Choroid plexus epithelial cell (primary cell): ENCODE data around the gene ZNF784.

Source experiments
- DNase-seq: peaks from one replicate; pipeline ENCODE4 v3.0.0-alpha.2; 2010; ENCODE audit warnings: low read depth
- H3K4me3 ChIP-seq: 2 replicates; pipeline ENCODE4 v1.5.1; 2011; ENCODE audit warnings: low read depth, mild to moderate bottlenecking, control low read depth, low read length, moderate library complexity
- TF ChIP-seq, protein P1 (sequence below): conservative IDR thresholded peaks from 2 replicates; pipeline ENCODE4 v1.5.1; 2011; ENCODE audit warnings: low read depth, mild to moderate bottlenecking, control low read depth, inconsistent platforms, low read length, moderate library complexity

ZNF784 gene

GRCh38 chr19:55606817-55607216, 17.5 kb downstream of the ZNF784 start:
- DNase-seq = no peak
- TF ChIP-seq, protein P1, sequence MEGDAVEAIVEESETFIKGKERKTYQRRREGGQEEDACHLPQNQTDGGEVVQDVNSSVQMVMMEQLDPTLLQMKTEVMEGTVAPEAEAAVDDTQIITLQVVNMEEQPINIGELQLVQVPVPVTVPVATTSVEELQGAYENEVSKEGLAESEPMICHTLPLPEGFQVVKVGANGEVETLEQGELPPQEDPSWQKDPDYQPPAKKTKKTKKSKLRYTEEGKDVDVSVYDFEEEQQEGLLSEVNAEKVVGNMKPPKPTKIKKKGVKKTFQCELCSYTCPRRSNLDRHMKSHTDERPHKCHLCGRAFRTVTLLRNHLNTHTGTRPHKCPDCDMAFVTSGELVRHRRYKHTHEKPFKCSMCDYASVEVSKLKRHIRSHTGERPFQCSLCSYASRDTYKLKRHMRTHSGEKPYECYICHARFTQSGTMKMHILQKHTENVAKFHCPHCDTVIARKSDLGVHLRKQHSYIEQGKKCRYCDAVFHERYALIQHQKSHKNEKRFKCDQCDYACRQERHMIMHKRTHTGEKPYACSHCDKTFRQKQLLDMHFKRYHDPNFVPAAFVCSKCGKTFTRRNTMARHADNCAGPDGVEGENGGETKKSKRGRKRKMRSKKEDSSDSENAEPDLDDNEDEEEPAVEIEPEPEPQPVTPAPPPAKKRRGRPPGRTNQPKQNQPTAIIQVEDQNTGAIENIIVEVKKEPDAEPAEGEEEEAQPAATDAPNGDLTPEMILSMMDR = no peak
- peak overlapping the region; percentile 84 for H3K4me3 ChIP-seq

DNA sequence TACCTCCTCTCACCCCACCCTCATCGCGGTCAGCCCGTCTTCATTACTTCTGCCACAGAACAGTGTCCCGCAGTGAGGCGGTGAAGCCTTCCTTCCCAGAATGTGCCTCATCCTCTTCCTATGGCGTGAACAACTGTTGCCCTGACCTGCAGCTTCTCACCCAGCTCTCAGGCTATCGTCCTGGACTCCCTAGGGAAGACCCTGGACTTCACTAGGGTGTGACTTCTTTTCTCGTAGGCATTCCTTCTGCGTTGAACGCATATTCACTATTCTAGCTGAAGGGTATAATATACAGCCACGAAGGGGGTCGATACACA, 17.9 kb downstream of the ZNF784 start:
- H3K4me3 ChIP-seq = peak overlapping the region; percentile 84
- TF ChIP-seq, protein P1 = no peak
- DNase-seq = no peak

DNA sequence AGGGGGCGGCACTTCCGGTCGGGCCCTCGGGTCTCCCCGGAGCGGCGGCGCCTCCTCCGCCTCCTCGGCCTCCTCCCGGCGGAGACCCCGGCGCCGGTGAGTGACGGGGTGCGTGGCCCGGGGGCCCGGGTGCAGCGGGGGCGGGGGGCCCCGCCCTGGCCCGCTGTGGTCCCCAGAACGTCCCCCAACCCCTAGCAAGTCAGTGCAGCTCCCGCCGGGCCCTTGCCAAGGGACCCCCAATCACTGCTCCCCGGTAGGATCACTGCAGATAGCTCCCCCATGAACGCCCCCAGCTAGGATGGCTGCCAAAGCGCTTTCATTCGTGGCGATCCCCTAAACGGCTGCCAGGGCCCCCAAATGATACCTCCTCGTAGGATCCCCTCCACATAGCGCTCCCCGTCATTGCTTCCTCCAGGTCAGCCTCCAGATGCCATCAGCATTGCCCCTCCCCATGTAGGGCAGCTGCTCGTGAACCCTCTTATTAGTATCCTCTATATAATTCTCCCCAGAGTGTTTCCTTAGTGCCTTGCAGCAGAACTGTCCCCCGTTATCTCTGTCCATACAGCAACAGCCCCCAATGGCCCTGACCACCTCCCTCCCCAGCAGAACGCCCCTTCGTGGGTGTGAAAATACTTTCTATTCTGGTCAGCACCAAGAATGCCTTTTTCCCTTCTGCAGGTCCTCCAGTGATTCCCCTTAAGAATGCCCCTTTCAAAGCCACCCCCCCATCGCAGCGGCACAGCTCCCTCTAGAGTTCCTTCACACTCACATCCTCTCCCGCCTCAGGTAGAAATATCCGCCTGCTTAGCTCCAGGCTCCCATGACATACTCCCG, 18.5 kb downstream of the ZNF784 start, which contains the start of gene ZNF865:
Gene ZNF865 (plus strand): TSS at position 11 of the 834 bp plus-strand sequence. CDS start 7,972 bp downstream, outside the sequence.
- TF ChIP-seq, protein P1 = peak; percentile 92
- peak; percentile 95 for DNase-seq
- H3K4me3 ChIP-seq = peak within 1 kb of the TSS; percentile 84

DNA sequence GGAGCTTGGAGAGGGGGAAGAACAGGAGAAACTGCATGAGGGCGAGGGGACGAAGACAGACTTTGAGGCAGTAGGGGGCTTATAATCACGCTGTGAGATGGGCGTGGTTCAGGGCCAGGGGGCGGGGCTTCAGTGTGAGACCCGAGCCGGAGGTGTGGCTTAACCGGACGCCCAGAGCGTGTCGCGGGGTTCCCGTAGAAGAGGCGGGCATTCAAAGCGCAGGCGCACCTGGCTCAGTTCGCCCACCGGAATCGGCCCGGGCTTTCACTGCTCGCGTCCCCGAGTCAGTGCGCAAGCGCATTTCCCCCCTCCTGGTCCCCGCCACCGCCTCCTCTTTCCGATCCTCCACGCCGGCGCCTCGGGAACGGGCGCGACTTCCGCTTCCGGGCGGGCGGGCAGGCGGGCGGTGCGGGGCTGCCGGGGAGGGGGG, 19.1 kb downstream of the ZNF784 start:
- peak; percentile 98 for DNase-seq
- peak overlapping the region; percentile 84 for H3K4me3 ChIP-seq
- TF ChIP-seq, protein P1 = no peak

DNA sequence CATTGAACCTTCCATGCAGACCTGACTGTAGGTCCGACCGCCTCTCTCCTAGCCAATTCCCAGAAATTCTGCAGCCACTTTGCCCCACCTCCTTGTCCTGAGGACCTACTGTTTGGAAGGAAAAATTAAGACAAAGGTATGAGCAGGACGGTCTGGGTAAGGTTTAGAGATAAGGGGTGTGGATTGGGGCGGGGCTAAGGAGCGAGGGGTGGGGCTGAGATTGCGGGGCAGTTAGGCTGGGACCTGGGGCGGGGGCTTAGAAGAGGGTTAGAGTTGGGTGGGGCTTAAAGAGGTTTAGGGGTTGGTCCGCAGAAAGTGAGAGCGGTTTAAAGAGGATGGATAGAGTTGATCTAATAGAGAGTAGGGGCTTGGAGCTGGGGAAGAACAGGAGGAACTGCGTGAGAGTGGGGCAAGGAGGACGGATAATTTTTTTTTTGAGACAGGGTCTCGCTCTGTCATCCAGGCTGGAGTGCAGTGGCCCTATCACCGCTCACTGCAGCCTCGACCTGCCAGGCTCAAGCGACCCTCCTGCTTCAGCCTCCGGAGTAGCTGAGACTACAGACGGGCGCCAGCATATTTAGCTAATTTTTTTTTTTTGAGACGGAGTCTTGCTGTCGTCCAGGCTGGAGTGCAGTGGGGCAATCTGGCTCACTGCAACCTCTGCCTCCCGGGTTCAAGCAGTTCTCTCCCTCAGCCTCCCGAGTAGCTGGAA, 20.6 kb downstream of the ZNF784 start:
- TF ChIP-seq, protein P1 = no peak
- no peak overlapping the region for H3K4me3 ChIP-seq
- no peak for DNase-seq

DNA sequence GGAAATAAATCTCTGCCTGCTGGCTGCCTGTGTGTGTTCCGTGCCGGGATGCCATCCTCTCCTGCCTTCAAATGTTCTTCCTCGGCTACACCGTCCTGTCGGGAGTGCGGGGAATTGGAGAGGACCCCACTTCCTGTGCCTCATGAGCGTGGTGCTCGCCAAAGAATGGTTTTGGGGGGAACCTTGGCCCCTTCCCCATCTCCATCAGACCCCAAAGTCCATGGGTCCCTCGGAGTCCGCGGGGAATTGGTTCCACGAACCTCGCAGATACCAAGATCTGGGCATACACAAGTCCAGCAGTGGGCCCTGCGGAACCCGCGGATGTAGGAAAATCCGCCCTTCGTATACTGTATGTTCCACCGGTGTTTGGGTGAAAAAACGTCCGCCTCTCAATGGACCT, 21.3 kb downstream of the ZNF784 start:
- DNase-seq = no peak
- TF ChIP-seq, protein P1 = no peak
- H3K4me3 ChIP-seq = no peak overlapping the region
